Endometrium (tissue), 2 donors: ENCODE results near the gene MAP3K10.
"Not testable (repeated sequence)": the region's sequence is repeated elsewhere in the genome, so short reads cannot be mapped to it uniquely, and the experiment has no call there.

Experiments used
- FAIRE-seq: peaks from 2 replicates; lab custom pipeline; 2012; peaks lifted over from hg19 to GRCh38; lab: Jason Lieb, UNC
- donor health status: control.
- donor health status: control.

The MAP3K10 gene

GRCh38 chr19:40217027-40217810, 26.0 kb downstream of the MAP3K10 start:
- FAIRE-seq, result no peak

DNA sequence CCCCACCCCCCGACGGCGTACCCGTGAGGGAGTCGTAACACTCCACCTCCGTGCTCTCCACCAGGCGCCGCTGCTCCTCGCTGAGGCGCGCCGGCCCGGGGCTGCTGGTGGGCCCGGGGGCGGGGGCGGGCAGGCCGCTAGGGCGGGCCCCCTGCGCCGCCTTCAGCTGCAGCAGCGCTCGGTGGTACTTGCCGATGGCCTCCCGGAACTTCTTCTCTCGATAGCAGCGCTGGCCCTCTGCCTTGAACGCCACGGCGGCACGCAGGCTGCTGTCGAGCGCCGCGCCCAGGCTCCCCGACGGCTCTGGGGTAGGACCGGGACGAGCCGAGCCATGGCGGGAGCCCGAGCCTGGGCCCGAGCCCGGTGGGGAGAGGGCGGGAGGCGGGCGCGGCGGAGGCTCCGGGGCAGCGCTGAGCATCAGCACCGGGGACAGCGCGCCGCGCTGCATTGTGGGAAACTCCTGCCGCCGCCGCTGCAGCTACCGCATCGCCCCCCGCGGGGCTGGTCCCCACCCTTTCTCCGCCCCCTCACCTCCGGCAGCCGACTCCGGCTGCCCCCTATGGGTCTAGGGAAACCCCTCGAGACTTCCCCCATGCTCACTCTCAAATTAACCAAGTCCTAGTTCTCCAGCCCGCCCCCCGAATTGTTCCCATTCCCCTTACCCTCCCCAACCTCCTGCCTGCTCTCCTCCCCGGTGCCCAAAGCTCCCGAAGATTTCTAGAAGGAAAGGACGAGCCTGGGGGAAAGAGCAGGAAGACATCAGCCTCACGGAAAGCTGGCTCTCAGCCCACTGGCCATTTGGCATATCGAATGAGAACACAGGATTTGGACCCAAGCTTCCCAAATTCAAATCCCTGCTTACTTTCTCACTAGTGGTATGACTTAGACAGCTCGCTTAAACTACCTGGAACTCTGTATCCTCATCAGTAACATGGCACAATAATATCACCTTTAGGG, 27.0 kb downstream of the MAP3K10 start, which contains the start of gene TTC9B:
Gene TTC9B, minus strand, starts transcription at position 451 of the 957 bp plus-strand sequence. Its CDS starts 3 bp downstream, at position 448.
- no peak for FAIRE-seq

DNA sequence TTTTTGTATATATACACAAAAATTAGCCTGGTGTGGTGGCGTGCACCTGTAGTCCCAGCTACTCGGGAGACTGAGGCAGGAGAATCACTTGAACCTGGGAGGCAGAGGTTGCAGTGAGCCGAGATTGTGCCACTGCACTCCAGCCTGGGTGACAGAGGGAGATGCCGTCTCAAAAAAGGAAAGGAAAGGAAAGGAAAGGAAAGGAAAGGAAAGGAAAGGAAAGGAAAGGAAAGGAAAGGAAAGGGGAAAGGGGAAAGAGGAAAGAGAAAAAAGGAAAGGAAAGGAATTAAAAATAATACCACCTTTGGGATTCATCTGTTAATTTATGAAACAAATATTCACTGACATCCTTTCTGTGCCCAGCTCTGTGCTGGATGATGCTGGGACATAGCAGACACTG, 27.8 kb downstream of the MAP3K10 start:
- FAIRE-seq, result not testable (repeated sequence)

GRCh38 chr19:40219721-40220276, 28.6 kb downstream of the MAP3K10 start:
- FAIRE-seq, result no peak

DNA sequence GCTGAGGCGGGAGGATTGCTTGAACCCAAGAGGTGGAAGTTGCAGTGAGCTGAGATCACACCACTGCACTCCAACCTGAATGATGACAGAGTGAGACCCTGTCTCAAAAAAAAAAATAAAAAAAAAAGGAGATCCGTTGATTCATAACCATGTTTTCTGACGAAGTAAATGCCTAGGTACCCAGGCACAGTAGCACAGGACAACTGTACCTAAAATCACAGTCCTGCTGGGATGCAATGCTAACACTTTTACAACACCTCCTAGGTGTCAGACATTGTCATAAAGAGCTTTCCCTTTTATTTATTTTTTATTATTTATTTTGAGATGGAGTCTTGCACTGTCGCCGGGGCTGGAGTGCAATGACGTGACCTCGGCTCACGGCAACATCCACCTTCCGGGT, 29.4 kb downstream of the MAP3K10 start:
- FAIRE-seq, result no peak

DNA sequence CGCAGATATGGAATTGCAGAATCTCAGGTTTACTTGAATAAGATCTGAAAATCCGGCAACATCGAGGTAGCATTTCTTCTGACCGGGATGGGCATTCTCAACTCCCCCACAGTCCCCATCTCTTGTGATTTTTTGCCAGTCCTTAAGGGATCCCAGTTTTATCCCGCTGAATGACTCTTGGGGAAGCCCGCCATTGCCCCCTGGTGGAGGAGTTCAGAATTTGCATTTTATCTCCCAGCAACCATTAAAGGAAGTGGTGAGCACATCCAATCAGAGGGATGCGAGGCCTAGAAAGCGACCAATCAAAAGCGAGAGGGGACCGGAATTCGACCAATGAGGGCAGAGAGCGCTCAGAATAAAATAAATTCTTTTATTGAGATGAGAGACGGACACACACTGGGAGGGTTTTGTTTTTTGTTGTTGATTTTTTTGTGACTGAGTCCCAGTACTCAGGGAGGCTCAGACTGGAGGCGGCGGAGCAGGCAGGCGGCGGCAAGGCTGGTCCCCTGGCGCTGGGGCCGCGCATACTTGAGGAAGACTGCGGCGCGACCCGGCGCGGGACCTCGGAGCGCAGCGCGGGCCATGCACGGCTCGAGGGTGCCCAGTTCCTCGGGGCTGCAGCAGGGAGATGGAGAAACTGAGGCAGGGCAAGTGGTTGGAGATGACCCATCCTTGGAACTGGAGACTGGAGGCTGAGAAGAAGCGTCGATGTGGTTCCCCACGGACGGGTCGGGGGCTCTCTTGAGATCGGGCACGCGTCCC, 30.8 kb downstream of the MAP3K10 start:
- peak; percentile 91 for FAIRE-seq

- FAIRE-seq, result no peak
Measured at GRCh38 chr19:40223135-40223822, 32.1 kb downstream of the MAP3K10 start.

GRCh38 chr19:40224342-40225150, 33.3 kb downstream of the MAP3K10 start:
- FAIRE-seq, result no peak

GRCh38 chr19:40225440-40226305, 34.4 kb downstream of the MAP3K10 start:
- no peak for FAIRE-seq

DNA sequence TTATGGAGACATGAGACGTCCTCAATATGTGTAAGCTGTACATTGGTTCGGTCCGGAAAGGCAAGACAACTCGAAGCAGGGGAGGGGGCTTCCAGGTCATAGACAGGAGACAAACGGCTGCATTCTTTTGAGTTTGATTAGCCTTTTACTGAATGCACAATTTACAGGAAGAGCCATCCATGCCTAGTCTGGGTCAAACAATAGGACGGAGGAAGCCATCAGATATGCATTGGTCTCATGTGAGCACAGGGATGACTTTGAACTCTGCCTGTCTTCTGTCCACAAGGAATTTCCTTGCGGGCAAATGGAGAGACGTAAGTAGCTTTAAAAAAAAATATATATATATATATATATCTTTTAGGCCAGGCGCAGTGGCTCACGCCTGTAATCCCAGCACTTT, 37.1 kb downstream of the MAP3K10 start:
- FAIRE-seq, result no peak

DNA sequence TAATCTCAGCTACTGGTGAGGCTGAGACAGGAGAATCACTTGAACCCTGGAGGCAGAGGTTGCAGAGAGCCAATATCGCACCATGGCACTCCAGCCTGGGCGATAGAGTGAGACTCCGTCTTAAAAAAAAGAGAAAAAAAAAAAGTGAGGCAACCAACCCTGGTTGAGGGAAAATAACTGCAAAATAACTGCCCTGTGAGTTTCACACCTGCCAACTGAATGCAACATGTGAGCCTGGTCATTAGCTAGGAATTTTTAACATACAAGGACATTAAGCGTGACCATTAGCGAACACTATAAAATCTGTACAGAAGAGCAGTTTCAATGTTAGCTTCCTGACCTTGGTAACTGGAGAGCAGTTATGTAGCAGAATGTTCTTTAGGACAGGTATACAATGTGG, 37.6 kb downstream of the MAP3K10 start:
- no peak for FAIRE-seq

DNA sequence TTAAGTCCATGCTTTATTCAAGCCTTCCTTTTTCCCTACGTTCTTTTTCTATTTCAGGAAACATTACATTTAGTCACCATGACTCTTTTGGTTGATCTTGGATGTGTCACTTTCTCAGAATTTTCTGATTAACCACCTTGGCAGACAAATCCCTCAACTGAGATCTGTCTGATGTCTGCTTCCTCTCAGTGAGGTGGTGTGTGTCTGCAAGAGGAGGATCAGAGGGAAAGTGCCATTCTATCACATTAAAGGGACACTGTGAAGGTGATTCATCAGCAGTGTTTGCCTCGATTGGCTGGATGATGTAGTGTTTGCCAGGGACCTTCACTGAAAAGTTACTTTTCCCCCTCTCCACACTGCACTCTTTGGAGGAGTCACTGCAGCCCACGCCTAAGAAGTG, 38.3 kb downstream of the MAP3K10 start:
- no peak for FAIRE-seq

GRCh38 chr19:40229926-40230417, 38.7 kb downstream of the MAP3K10 start:
- FAIRE-seq, result no peak

GRCh38 chr19:40231057-40231456, 39.8 kb downstream of the MAP3K10 start:
- no peak for FAIRE-seq

GRCh38 chr19:40231544-40232424, 40.6 kb downstream of the MAP3K10 start:
- FAIRE-seq, result no peak

- FAIRE-seq, result no peak
Measured at GRCh38 chr19:40232479-40232878, 41.3 kb downstream of the MAP3K10 start.

DNA sequence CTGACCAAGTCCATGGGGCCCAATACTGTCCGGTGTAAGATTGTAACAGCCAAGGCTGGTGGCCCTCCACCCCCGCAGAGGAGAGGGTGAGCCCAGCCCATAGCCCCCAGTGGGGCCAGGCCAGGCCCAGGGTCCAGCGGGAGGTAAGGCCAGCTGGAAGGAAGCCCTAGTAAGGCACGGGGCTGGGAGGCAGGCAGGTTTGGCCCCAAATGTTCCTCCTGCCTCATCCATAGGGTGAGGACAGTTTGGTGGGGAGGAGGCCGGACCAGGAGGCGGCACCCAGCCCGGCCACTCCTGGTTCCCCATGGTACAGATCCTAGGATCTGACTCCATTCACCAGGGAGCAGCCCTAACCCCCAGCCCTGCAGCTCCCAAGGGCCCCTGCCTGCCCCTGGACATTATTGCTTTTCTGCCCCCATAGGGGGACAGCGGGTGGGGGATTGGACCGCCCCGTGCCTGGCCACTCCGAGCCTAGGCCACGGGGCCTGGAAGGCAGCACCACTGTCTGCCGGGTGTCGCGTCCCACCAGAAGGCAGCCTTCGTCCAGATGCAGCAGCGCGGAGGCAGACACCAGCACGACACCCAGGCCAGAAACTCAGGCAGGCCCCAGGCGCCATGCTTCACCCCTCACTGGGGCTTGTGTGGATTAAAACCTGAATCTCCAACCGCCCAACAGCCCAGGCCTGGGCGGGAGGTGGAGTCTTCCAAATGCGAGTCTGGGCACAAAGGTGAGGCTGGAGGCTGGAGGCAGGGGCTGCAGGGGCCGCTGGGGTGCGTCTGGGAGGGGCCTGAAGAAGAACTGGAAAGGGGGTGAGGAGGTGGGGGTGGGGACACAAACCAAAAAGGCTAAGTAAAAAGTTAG, 42.0 kb downstream of the MAP3K10 start:
- no peak for FAIRE-seq
